ENCODE results near the gene HAAO. TPM values are rescaled to one million over a fixed set of nuclear protein-coding genes. Genes with fewer than 3 reads are reported as not detected.

HAAO gene
- 0.20 and 0.37 TPM in 2 replicates for total RNA-seq

DNA sequence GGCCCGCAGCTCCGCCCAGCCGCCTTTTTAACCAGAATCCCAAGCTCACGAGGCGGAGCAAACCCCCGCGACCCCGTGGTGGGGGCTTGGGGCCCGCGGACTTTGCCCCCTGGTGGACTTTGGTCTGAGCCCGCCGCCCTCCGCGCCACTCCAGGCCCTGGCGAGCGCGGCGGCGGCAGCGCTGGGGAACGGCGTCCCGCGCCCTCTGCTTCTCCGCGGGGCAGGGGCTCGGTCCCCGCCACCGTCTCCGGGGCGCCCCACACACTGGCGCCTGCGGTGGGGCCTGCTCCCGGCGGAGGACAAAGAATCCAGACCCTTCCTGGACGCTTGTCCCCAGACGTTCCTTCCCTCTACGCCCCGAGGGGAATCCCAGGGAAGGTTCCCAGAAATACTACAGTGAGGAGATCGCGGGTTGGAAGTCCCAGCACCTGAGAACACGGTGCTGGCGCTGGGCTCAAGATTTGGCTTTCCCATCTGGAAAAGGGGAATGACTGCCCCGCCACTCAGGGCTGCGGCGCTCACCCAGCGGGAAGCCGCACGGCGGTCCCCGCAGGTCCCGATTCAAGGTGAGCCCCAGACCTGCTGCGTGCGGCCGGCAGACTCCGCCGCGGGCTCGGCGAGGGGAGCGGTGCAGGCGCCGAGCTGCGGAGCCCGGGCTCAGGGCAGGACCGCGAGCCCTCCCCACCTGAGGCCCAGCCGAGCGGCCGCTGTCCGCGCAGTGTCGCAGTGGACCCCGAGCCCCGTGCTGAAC lies at the start of gene HAAO:
HAAO (minus strand) TSS at position 1 of the 751 bp plus-strand sequence. CDS start 47 bp downstream, outside the sequence.

DNA sequence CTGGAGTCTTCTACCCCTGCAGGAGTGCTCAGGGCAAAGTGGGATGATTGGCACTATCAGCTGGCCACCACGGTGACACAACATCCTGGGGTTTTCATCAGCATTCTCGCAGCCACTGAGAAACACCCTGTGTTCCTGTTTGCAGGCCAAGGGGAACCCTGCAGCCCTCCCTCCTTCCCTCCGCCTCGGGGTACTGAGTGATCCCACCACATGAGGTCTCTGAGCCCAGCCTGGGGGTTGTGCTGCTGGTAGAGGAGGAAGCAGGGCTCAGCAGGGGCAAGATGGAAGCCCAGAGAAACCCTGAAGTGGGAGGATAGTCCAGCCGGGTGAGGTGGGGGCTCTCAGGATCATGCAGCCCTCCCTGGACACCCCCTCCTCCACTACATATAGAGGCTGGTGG lies 28.3 kb downstream of the HAAO start, which contains the start of gene OXER1:
OXER1 (minus strand) TSS at position 40 of the 400 bp plus-strand sequence. CDS start 73 bp downstream, outside the sequence.

Other genes with a start within 250 kb of the HAAO start
- 21.3 and 23.5 TPM in 2 replicates for gene MTA3, start 224.0 kb downstream of the HAAO start, total RNA-seq
- not detected in 2 replicates for gene OXER1, start 28.4 kb downstream of the HAAO start, total RNA-seq

Measured in subcutaneous preadipocyte (primary cell).